GM21515 (cell line): ENCODE measurements around the gene FANCM.

Experiments used
- ATAC-seq: cut with Tn5 transposase; IDR thresholded peaks from one replicate; pipeline ENCODE4 v1.9.1; 2021; ENCODE audit not compliant: unreplicated experiment

The FANCM gene, protein sequence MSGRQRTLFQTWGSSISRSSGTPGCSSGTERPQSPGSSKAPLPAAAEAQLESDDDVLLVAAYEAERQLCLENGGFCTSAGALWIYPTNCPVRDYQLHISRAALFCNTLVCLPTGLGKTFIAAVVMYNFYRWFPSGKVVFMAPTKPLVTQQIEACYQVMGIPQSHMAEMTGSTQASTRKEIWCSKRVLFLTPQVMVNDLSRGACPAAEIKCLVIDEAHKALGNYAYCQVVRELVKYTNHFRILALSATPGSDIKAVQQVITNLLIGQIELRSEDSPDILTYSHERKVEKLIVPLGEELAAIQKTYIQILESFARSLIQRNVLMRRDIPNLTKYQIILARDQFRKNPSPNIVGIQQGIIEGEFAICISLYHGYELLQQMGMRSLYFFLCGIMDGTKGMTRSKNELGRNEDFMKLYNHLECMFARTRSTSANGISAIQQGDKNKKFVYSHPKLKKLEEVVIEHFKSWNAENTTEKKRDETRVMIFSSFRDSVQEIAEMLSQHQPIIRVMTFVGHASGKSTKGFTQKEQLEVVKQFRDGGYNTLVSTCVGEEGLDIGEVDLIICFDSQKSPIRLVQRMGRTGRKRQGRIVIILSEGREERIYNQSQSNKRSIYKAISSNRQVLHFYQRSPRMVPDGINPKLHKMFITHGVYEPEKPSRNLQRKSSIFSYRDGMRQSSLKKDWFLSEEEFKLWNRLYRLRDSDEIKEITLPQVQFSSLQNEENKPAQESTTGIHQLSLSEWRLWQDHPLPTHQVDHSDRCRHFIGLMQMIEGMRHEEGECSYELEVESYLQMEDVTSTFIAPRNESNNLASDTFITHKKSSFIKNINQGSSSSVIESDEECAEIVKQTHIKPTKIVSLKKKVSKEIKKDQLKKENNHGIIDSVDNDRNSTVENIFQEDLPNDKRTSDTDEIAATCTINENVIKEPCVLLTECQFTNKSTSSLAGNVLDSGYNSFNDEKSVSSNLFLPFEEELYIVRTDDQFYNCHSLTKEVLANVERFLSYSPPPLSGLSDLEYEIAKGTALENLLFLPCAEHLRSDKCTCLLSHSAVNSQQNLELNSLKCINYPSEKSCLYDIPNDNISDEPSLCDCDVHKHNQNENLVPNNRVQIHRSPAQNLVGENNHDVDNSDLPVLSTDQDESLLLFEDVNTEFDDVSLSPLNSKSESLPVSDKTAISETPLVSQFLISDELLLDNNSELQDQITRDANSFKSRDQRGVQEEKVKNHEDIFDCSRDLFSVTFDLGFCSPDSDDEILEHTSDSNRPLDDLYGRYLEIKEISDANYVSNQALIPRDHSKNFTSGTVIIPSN (N-terminal part only)

DNA sequence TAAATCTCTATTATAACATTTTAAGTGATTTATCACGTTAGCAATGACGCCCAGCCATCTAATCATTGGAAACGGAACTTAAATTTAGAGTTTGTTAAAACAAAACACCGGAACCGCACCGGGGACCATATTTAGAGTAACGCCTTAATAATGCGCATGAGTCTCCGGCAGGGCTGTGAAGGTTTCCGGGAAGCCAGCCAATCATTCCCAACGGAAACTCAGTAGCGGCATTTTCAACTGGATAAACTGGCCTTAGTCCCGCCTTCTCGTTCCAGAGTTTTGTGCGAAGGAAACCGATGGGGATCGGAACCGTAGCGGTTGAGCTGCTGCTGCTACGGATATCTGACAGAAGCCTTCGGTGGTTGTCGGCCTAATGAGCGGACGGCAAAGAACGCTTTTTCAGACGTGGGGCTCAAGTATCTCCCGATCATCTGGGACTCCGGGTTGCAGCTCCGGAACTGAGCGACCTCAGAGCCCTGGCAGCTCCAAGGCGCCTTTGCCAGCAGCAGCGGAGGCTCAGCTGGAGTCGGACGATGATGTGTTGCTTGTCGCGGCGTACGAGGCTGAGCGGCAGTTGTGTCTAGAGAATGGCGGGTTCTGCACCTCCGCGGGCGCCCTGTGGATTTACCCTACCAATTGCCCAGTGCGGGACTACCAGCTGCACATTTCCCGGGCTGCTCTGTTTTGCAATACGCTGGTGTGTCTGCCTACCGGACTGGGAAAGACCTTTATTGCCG is at the start of gene FANCM:
FANCM (plus strand) TSS at position 272 of the 737 bp plus-strand sequence; CDS start at position 374, 102 bp downstream.
- ATAC-seq = peak; percentile 46

DNA sequence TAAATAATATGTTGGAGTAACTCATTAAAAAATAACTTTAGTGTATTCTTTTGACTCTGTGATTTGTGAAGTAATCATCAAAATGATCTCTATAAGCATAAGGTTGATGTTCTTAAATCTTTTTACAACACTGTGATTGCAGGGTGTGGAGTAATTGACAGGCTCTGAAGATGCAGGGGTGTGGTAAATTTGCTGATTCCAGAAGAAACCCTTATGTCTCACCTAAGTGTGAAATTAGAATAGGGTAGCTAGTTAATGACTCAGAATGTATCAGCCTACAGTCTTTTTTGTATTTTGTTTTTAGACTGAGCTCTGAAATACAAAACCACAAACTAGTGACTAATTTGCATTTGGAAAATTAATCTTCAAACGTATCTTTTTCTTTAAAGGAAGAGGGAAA is 45.9 kb upstream of the FANCM start:
- ATAC-seq = peak; percentile 53

DNA sequence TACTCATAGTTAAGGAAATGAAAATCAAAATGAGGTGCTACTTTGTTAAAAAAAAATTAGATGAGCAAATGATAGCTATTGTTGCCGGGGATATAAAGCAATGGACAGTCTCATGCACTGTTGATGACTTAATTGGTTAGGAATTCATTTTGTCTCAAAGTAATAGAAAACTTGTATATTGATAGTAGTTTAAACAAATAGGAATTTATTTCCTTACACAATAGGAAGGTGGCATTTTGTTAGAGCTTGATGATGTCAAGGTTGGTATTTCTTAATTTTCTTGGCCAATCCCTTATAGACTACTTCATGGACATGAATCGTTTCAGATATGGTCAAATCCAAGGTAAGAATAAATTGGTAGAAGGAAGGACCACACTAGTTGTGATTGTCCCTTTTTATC is 44.0 kb upstream of the FANCM start:
- no peak for ATAC-seq

DNA sequence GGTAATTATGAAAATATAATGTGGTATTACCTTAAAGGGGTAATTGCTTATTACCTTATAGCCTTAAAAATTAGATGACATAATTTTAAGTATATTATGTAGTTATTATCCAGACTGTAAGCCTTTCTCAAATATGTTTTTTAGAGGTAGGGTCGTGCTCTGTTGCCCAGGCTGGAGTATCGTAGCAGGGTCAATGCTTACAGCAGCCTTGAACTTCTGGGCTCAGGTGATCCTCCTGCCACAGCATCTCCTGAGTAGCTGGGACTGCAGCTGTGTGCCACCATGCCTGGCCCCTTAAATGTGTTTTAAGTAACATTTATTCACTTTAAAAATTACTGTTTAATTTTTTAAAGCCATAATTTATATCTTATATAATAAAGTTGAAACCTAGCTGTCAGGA is 41.5 kb upstream of the FANCM start:
- no peak for ATAC-seq

DNA sequence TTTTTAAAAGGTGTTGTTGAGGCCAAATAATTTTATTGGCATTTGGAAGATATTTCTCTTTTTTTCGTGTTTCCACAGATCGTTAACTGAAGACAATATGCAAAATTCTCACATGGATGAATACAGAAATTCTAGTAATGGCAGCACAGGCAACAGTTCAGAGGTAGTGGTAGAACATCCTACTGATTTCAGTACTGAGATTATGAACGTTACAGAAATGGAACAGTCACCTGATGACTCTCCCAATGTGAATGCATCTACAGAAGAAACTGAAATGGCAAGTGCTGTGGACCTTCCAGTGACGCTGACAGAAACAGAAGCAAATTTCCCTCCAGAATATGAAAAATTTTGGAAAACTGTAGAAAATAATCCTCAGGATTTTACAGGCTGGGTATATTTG is 40.6 kb upstream of the FANCM start:
- no peak for ATAC-seq

DNA sequence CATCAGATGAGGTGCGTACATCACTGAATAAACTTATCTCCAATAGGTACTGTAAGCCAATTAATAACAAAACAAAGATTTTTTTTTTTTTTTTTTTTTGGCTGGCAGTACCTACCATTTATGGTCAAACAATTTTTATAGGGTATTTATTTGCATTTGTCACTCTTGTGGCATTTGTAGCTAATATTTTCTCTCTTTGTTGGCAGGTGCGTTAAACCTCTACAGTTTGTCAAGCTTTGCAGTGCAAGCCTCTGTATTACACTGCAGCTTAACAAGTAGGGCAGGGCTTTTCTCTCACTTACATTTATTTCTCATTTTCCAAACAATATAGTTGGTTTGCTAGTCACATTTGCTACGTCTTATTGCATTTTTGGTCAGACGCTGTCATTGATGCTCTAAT is 39.5 kb upstream of the FANCM start:
- ATAC-seq = no peak

DNA sequence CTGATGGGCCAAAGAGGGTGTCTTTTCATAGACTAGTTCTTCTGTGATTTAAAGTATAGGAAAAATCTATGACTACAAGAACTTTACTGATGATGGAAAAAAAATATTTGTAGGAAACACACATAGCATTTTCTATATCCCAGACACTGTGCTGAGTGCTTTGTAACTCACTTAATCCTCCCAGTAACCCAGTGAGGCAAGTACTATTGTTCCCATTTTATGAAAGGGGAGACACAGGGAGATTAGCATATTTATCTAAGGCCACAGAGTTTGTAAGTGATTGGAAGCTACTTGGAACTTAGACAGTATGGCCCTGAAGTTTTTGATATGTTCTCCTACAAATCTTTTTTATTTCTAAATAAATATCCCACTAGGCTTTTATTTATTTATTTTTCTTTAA is 31.9 kb upstream of the FANCM start:
- ATAC-seq = no peak

DNA sequence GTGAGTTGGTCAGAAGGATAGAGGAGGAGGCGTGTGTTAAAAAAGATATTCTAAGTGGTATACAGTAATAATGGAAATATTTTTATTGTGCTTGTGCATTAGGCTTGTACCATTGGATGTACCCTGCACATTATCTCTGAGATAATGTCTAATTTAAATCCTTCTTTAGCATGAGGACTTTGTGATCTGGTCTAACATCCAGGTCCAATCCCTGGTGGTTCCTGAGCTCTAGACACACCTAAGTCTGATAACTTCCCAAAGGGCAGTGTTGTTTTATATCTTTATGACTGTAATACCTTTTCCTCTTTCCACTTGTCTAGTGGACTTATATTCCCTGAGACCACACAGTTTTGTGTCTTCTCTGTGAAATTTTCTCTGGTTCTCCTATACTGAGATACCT is 31.2 kb upstream of the FANCM start:
- ATAC-seq = no peak

DNA sequence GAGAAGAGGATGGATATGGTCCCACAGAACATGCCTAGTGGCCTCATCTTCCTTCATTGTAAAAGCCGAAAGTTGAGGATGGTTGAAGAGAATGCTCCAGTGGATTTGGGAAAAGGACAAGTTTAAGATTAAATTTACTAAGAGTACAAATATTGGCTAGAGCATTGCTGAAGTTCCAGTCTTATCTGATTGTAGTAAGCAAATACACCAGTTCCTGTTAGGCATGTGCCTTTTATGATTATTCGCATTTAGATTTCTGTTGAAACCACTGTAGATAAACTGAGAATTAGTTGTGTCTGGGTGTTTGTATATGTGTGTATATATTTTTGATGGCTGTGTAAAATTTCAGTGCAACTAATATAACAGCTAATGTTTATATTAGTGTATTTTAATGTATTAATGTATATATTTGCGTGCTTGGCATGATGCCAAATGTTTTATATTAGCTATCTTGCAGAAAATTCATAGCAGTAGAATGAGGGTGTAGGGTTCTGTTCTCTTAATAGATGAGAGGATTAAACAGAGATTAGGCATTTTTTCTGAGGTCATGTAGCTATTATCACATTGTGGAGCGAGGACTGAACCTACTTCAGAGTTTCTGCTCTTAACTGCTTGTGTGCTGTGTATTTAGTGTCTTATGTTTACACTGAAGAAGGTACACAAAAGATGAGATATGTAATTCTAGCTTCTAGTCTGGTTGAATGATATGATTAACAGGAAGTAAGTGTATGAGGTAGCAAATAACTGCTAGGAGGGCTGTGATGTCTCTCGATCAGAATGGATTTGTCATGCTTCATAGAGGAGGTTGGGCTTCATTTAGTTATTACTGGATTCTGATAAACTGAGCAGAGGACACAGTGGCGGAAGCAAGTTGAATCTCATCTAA is 22.6 kb upstream of the FANCM start:
- ATAC-seq = no peak

DNA sequence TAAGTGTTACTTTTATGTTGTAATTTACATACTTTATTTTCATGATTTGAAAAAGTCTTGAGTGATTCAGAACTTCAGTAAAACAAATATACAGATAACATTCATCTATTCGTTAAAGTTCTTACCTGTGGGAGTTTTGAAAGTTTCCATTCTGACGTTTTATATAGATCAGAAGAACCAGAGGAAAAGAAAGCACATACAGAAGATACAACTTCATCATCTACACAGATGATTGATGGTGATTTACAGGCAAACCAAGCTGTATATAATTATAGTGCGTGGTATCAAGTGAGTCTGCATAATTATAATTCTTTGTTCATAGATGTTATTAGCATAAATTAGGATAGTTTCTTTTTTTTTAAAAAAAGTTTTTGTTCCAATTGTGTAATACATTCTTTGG is 21.4 kb upstream of the FANCM start:
- ATAC-seq = no peak

DNA sequence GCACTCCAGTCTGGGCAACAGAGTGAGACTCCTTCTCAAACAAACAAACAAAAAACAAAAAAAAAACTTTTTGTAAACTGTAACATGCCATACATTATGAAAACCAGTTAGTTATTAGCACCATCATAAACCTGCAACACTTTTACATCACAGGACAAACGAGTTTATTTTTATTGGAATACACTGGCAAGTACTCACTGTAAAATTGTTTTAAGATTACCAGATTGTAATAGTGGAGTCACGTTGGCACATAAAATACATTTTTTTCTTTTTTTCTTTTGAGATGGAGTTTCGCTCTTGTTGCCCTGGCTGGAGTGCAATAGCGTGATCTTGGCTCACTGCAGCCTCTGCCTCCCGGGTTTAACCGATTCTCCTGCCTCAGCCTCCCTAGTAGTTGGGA is 17.1 kb upstream of the FANCM start:
- ATAC-seq = no peak

DNA sequence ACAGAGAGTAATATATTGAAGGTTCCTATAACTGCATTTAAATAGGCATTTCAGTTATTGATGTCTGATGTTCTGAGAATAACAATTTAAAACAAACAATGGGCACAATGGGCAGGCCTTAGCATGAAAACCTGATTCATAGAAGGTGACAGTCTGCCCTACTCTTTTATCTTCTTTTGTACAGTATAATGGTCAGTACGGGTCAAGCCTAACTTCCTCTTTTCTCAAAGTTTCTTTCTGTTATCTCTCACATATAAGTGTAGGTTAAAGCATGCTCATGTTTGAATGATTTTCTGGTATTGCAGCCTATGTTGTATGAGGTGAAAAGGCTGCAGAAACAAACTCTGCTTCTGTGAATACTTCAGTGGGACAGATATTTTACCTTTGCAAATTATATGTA is 15.6 kb upstream of the FANCM start:
- no peak for ATAC-seq

DNA sequence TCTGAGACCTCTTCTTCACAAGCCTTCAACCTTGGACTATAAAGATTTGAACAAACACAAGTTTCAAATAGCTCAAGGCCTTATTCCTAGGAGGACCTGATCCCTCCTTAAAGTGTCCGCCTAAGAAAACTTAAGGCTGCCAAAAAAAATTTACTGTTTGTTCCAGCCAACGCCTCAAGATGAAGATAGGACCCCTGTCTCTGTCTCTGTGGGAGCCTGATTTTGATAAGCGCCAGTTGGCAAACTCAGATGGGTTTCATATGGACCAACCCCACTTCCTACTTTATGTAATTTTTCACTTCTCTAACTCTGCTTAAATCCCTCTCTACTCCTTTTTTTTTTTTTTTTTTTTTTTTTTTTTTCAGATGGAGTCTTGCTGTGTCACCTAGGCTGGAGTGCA is 12.5 kb upstream of the FANCM start:
- ATAC-seq = no peak

DNA sequence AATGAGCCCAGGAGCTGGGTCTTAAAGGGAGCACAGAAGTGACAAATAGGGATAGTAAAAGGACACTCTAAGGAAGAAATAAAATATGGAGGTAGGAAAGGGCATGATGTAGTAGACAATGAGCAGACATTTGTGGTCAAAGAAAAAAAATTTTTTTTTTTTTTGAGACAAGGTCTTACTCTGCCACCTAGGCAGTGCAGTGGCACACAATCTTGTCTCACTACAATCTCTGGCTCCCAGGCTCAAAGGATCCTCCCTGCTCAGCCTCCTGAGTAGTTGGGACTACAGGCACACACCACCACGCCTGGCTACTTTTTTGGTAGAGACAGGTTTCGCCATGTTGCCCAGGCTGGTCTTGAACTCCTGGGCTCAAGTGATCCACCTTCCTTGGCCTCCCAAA is 10.0 kb upstream of the FANCM start:
- ATAC-seq = no peak

DNA sequence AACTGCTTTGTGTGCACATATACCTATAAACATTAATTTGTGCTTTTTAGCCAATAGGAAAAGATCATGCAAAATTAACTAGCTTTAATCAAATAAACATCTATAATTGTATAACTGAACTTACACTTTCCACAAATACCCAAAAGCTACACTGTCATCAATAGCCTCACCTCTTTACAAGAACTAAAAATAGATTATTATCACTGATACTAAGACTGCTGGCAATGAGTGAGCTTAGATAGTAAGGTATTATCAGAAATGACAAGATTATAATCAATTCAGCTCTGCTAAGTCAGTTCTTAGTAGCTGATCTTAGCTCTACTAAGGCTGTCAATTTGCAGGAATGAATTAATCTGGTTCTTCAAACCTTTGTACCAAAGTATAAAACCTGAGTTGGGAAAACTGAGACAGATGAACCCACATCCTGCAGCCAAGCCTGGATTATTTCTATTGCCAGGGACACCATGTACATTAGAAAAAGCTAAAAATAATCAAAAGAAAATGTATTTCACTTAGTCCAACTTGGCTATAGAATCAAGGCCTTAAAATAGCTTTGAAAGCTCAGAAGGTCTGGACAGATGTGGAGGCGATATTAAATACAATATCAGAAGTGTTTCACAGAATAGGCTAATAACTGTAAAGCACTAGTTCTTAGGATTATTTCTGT is 6.6 kb upstream of the FANCM start:
- ATAC-seq = no peak

DNA sequence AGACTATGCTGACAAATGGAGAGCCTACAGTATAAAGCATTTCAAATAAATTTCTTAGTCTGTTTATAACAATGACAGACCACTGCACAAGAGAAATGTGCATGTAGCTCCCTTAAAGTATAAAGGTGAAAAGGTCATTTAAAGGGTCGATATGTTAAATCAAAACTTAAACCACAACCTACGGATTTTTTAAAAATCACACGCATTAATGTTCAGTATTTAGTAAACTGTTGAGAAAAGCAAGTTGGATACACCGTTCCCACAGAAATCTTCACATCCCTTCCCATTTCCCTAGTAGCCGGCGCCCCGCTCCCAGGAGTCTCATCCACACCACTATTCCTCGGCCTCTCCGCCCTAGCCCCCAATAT is 2.1 kb upstream of the FANCM start:
- ATAC-seq = no peak

DNA sequence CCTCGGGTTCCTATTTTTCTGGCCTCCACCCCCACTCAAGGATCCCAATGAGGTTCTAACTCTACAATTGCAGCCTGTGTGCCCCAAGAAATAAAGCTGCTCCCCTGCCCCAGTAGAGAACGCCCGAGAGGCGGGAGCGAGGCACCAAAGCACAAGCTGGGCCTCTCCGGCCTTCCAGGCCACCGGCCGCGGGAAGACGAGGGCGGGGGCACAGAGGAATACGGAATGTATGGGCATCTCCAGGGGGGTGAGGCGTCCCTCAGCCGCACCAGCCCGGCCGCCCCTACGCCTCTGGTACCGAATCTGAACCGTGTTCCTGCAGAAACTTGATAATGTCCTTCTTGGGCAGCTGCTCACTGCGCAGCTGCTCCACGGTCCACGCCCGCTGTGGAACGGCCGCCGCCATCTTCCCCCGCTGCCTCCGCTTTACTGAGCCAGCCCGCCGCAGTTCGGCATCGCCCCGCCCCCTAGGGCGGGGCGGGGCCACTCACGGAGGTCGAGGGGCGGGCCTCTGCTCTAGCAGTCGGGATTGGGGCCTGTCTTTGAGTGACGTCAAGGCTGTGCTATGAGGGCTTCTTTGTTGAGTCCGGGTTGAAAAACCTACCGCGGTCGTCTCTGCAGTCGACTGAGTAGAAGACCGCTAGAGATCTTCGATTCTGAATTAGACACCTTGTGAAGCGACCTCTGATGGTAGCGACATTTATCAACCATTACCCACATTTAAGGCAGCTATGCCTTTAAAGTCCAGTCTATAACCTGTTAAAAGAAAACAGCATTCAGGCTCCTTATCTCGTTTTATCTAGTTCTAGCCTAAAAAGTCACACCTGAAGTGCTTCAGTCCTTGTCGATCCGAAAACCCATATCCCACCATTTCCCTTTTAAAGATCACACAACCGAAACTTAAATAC is 1.4 kb upstream of the FANCM start, which contains the start of gene FKBP3:
FKBP3 (minus strand) TSS at position 431 of the 908 bp plus-strand sequence; CDS start at position 406, 25 bp downstream.
- peak; percentile 86 for ATAC-seq

DNA sequence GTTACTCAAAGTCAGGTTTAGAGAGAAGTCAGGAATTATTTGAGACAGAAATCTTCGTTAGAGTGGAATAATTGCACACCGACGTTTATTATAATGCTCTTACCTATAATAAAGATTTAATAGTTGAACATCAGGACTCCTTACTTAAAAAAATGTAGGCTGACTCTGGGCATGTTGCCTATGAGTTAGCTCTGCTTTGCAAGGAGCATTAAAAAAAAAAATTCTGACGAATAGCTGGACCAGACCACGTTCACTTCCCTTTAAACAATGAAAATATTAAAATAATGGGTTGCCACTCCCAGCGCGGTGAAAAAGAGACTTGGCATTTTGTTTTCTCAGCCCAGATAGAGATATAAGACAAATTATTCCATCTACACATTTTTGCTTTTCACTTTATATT is 574 bp upstream of the FANCM start:
- ATAC-seq = no peak
